C1 segment of cervical spinal cord (tissue), 14 donors: ENCODE data around the gene CRHBP.
"Not testable (repeated sequence)": the region's sequence is repeated elsewhere in the genome, so short reads cannot be mapped to it uniquely, and the experiment has no call there.

Source experiments
- DNase-seq, 14 donors: peaks; one replicate each; lab custom pipeline; 2025; lab: John Stamatoyannopoulos, UW

The CRHBP gene

GRCh38 chr5:76952795-76953536 lies at the start of gene CRHBP:
Gene CRHBP (plus strand): TSS chr5:76953045. CDS start chr5:76953135, 90 bp downstream.
- peak in 1 of 14 donors; percentile 24 for DNase-seq

- DNase-seq, result no peak
Measured at GRCh38 chr5:76908166-76908565, 44.7 kb upstream of the CRHBP start.

GRCh38 chr5:76910344-76910933 lies 42.4 kb upstream of the CRHBP start:
- not testable (repeated sequence) for DNase-seq

GRCh38 chr5:76914671-76915070 lies 38.2 kb upstream of the CRHBP start:
- not testable (repeated sequence) for DNase-seq

GRCh38 chr5:76918539-76918938 lies 34.3 kb upstream of the CRHBP start:
- no peak for DNase-seq

- no peak for DNase-seq
Measured at GRCh38 chr5:76920491-76920890, 32.4 kb upstream of the CRHBP start.

GRCh38 chr5:76926329-76927105 lies 26.3 kb upstream of the CRHBP start:
- no peak for DNase-seq

- DNase-seq, result peak in 3 of 14 donors; percentile 9 to 23 (median 19)
Measured at GRCh38 chr5:76927961-76928360, 24.9 kb upstream of the CRHBP start.

GRCh38 chr5:76930083-76930482 lies 22.8 kb upstream of the CRHBP start:
- no peak for DNase-seq

GRCh38 chr5:76938177-76938576 lies 14.7 kb upstream of the CRHBP start:
- no peak for DNase-seq

GRCh38 chr5:76941000-76941399 lies 11.8 kb upstream of the CRHBP start:
- DNase-seq, result no peak

- no peak for DNase-seq
Measured at GRCh38 chr5:76941442-76941841, 11.4 kb upstream of the CRHBP start.

GRCh38 chr5:76942581-76942980 lies 10.3 kb upstream of the CRHBP start:
- DNase-seq, result no peak

- DNase-seq, result no peak
Measured at GRCh38 chr5:76943006-76943405, 9.8 kb upstream of the CRHBP start.

- no peak for DNase-seq
Measured at GRCh38 chr5:76944638-76945037, 8.2 kb upstream of the CRHBP start.

- DNase-seq, result not testable (repeated sequence)
Measured at GRCh38 chr5:76945238-76945637, 7.6 kb upstream of the CRHBP start.

- no peak for DNase-seq
Measured at GRCh38 chr5:76946090-76946489, 6.8 kb upstream of the CRHBP start.

GRCh38 chr5:76947082-76947503 lies 5.8 kb upstream of the CRHBP start:
- no peak for DNase-seq

- peak in 1 of 14 donors; percentile 24 for DNase-seq
Measured at GRCh38 chr5:76953551-76954382, 922 bp downstream of the CRHBP start.

GRCh38 chr5:76954383-76954763 lies 1.5 kb downstream of the CRHBP start:
- no peak for DNase-seq

GRCh38 chr5:76956033-76956432 lies 3.2 kb downstream of the CRHBP start:
- no peak for DNase-seq
